ENCODE data around the gene HNRNPCL1.
"Not testable (repeated sequence)": the region's sequence is repeated elsewhere in the genome, so short reads cannot be mapped to it uniquely, and the experiment has no call there.

The HNRNPCL1 gene

GRCh38 chr1:12848620-12849019 is at the start of gene HNRNPCL1:
HNRNPCL1 (minus strand) TSS chr1:12848720; CDS start chr1:12848289, 431 bp downstream.
- not testable (repeated sequence) for DNase-seq (ENCODE audit: low read depth)

GRCh38 chr1:12898170-12898569 is 49.6 kb upstream of the HNRNPCL1 start, which contains the start of gene PRAMEF10:
PRAMEF10 (minus strand) TSS chr1:12898270; CDS start chr1:12895847, 2,423 bp downstream.
- DNase-seq (ENCODE audit: low read depth), result not testable (repeated sequence)

- not testable (repeated sequence) for DNase-seq (ENCODE audit: low read depth)
Measured at GRCh38 chr1:12886101-12886500, 37.6 kb upstream of the HNRNPCL1 start, which contains the start of gene PRAMEF4. PRAMEF4 (minus strand) TSS chr1:12886201; CDS start chr1:12883394, 2,807 bp downstream.

GRCh38 chr1:12878453-12878852 is 29.9 kb upstream of the HNRNPCL1 start:
- not testable (repeated sequence) for DNase-seq (ENCODE audit: low read depth)

GRCh38 chr1:12863131-12863880 is 14.8 kb upstream of the HNRNPCL1 start:
- not testable (repeated sequence) for DNase-seq (ENCODE audit: low read depth)

- not testable (repeated sequence) for DNase-seq (ENCODE audit: low read depth)
Measured at GRCh38 chr1:12856786-12857185, 8.3 kb upstream of the HNRNPCL1 start, which contains the start of gene PRAMEF2. PRAMEF2 (plus strand) TSS chr1:12857086; CDS start chr1:12859010, 1,924 bp downstream.

- DNase-seq (ENCODE audit: low read depth), result no peak
Measured at GRCh38 chr1:12851779-12852178, 3.3 kb upstream of the HNRNPCL1 start.

- not testable (repeated sequence) for DNase-seq (ENCODE audit: low read depth)
Measured at GRCh38 chr1:12833251-12833650, 15.3 kb downstream of the HNRNPCL1 start.

- DNase-seq (ENCODE audit: low read depth), result not testable (repeated sequence)
Measured at GRCh38 chr1:12831310-12831709, 17.2 kb downstream of the HNRNPCL1 start, which contains the start of gene PRAMEF11. PRAMEF11 (minus strand) TSS chr1:12831410; CDS start chr1:12828789, 2,621 bp downstream.

- not testable (repeated sequence) for DNase-seq (ENCODE audit: low read depth)
Measured at GRCh38 chr1:12819061-12819460, 29.5 kb downstream of the HNRNPCL1 start.

- no peak for DNase-seq (ENCODE audit: low read depth)
Measured at GRCh38 chr1:12811409-12811784, 37.1 kb downstream of the HNRNPCL1 start.

GRCh38 chr1:12810691-12811408 is 37.7 kb downstream of the HNRNPCL1 start:
- DNase-seq (ENCODE audit: low read depth), result no peak

- no peak for DNase-seq (ENCODE audit: low read depth)
Measured at GRCh38 chr1:12809933-12810332, 38.6 kb downstream of the HNRNPCL1 start.

GRCh38 chr1:12799730-12800129 is 48.8 kb downstream of the HNRNPCL1 start:
- no peak for DNase-seq (ENCODE audit: low read depth)

- no peak for DNase-seq (ENCODE audit: low read depth)
Measured at GRCh38 chr1:12798911-12799310, 49.6 kb downstream of the HNRNPCL1 start.
